HG03558 (cell line): ENCODE results near the gene KIAA1958.
A peak's percentile ranks its signal among the peaks of the same experiment; 100 is the strongest.

Experiments used
- ATAC-seq: cut with Tn5 transposase; IDR thresholded peaks from one replicate; pipeline ENCODE4 v1.9.1; 2021; ENCODE audit warnings: moderate number of reproducible peaks; ENCODE audit not compliant: unreplicated experiment; ENCODE audit errors: extremely low read depth

KIAA1958 gene

DNA sequence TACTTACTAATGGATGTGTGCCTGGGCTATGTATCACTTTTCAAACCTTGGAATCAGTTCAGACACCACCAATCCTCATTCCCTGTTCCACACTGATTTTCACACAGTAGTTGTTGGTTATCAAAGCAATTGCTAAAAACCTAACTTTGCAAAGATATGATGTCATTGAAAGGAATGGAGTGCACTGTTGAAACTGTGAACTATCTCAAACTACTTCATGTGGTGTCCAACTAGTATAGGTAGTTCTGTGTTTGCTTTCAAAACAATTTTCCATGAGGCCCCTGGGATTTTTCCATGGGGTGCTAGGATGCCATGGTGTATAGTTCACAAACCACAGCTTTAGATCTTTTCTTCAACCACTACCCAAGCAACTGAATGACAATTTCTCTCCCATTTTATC lies 213.5 kb downstream of the KIAA1958 start:
- no peak for ATAC-seq

GRCh38 chr9:112703304-112703703 lies 216.7 kb downstream of the KIAA1958 start:
- no peak for ATAC-seq

- ATAC-seq: no peak
Measured at GRCh38 chr9:112705768-112706427, 219.3 kb downstream of the KIAA1958 start.

GRCh38 chr9:112711050-112711689 lies 224.5 kb downstream of the KIAA1958 start:
- no peak for ATAC-seq

DNA sequence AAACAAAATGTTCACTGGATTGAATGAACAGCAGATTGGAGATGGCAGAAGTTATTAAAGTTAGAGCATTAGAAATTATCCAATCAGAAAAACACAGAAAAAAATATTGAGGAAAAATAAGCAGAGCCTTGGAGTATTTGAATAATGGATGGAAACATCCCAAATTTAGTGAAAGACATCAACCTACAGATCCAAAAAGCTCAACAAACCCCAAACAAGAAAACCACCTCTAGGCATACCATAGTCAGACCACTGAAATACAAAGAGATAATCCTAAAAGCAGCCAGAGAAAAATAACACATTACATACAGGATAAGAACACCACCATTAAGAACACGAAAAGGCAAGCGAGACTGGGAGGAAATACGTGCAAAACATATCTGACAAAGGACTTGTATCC lies 226.1 kb downstream of the KIAA1958 start:
- no peak for ATAC-seq

DNA sequence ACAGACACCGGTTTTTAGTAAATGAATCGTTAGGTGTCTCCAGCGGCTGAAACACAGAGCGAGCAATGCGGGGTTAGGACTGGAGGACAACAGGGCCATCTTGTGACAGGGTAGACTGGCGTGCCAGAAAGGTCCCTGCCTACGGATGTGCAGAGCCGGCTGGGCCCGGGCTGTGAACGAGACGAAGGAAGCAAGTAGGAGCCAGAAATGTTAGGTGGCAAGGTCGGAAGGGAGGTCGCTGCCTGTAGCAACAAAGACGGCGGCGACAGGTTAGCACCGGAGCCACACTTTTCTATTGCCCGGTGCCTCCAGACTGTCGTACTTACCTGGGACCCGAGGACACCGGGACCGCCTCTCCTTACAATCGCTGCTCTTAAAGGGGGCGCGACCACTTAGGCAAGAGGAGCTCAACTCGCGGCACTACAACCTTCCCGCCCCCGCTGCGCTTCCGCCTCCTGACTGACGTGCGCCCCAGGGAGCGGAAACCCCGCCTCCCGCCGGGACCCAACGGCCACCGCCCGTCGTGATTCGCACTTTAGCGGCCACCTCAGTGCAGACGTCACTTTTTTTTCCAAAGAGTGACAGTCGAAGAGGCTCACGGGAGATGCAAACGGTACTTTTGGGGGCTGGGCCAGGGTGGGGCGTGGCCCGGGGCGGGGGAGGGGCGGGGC lies 231.2 kb downstream of the KIAA1958 start, which contains the start of gene INIP:
INIP (minus strand) TSS at position 457 of the 671 bp plus-strand sequence. CDS start 1,632 bp downstream, outside the sequence.
- ATAC-seq: peak; percentile 80
